Regular cardiac myocyte (primary cell): Measurements from ENCODE around the gene FNBP1L. TPM values are rescaled to one million over a fixed set of nuclear protein-coding genes. Genes with fewer than 3 reads are reported as not detected.

ENCODE experiments used
- total RNA-seq: library from RNA; depleted of rRNA; stranded (reverse); fragments of >200 nt; gene quantifications from 2 replicates; pipeline ENCODE4 v1.2.3, GENCODE V29; 2014

Gene FNBP1L
- total RNA-seq, result 10.5 and 22.0 TPM in 2 replicates

DNA sequence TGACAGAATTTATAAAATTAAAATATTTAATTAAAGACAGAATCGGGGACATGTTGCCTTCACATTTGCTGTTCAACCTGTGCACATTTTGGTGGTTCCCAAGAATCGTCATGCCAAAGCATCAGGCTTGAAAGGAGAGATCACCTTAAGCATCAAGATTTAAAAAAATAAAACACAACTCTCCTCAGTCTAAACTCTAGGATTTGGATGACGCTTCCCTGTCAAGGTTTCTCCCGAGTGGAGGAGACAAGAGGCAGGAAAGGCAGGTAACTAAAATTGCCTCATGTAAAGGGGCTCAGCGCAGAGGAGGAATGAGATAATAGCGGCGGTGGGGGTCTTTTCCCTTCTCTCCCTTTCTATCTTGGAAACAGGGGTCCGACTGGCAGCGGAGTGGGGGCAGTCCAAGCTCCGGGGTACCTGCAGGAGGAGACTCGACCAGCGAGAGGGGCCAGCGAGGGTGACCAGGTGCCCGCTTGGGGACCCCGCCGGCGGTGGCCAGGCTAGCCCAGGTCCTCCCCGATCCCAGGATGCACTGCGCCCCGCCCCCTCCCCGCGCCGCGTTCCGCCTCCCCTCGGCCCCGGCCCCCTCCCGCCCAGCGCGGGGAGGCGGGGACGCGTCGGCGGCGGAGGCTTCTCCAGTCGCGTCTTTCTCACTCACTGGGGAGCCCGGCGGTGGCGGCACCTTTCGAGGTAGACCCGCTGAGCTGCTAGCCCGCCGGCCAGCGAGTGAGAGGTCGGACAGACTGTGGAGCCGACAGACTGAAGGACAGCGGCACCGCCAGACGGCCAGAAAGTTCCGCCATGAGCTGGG lies at the start of gene FNBP1L:
TSS of gene FNBP1L (plus strand) at position 638 of the 811 bp plus-strand sequence. CDS start at position 802, 164 bp downstream.

Other genes starting within 250 kb of the FNBP1L start
- gene DR1, start 102.2 kb upstream of the FNBP1L start, total RNA-seq, result 37.5 and 43.9 TPM in 2 replicates
- gene BCAR3, start 233.7 kb downstream of the FNBP1L start, total RNA-seq, result 24.2 and 35.1 TPM in 2 replicates